Transverse colon (tissue), 4 donors: ENCODE data around the gene MLANA. TPM values are rescaled to one million over a fixed set of nuclear protein-coding genes. Genes with fewer than 3 reads are reported as not detected.

Experiments used
- DNase-seq: peaks from one replicate; pipeline ENCODE4 v3.0.0-alpha.2; 2019
- H3K27ac ChIP-seq, 4 donors: fragments of 200-600 bp; sonication (generic); 2 replicates each; pipeline ENCODE4 v1.5.1; 2016 to 2018; ENCODE audit warnings: inconsistent platforms in 4 of 4
- H3K27me3 ChIP-seq: fragments of 200-600 bp; sonication (generic); 2 replicates; pipeline ENCODE4 v1.5.1; 2017; ENCODE audit warnings: inconsistent platforms
- H3K36me3 ChIP-seq, 4 donors: fragments of 200-600 bp; sonication (generic); 2 replicates each; pipeline ENCODE4 v1.5.1; 2017 to 2019; ENCODE audit warnings: inconsistent platforms in 4 of 4
- H3K4me1 ChIP-seq, 4 donors: fragments of 200-600 bp; sonication (generic); 2 replicates each; pipeline ENCODE4 v1.5.1; 2017 to 2020; ENCODE audit warnings: inconsistent platforms in 4 of 4
- H3K4me3 ChIP-seq, 4 donors: fragments of 200-600 bp; sonication (generic); 1 replicate in 1 of 4; 2 replicates in 3 of 4; pipeline versions ENCODE4 v1.5.1 to v1.6.1; 2017 to 2019; ENCODE audit warnings: inconsistent platforms in 4 of 4
- H3K9me3 ChIP-seq, 2 donors: fragments of 200-600 bp; sonication (generic); 2 replicates each; pipeline ENCODE4 v1.5.1; 2017 to 2019; ENCODE audit warnings: inconsistent platforms in 2 of 2
- CTCF ChIP-seq, 5 experiments: fragments of 200-600 bp in 3 of 5; fragments of 450-650 bp in 2 of 5; sonication (generic) in 3 of 5; IDR thresholded peaks; 1 replicate in 2 of 5; 2 replicates in 3 of 5; pipeline ENCODE4 v1.5.1; 2016 to 2017; ENCODE audit warnings: antibody characterized with exemption in 5 of 5, inconsistent platforms in 3 of 5, mild to moderate bottlenecking in 2 of 5, moderate library complexity in 1 of 5
- EP300 ChIP-seq: sonication (generic); formaldehyde crosslinking; IDR thresholded peaks from one replicate; pipeline ENCODE4 v1.6.1; 2017; ENCODE audit warnings: antibody characterized with exemption, low read depth
- POLR2A ChIP-seq: fragments of 450-650 bp; IDR thresholded peaks from one replicate; pipeline ENCODE4 v1.6.1; 2016; ENCODE audit warnings: antibody characterized with exemption, mild to moderate bottlenecking, moderate library complexity
- POLR2AphosphoS5 ChIP-seq, 3 donors: sonication (generic); formaldehyde crosslinking; IDR thresholded peaks; one replicate each; pipeline ENCODE4 v1.6.1; 2016; ENCODE audit warnings: antibody characterized with exemption in 3 of 3
- WGBS, 2 donors: methylation state at CpG; one replicate each; pipeline ENCODE4 v1.1.5; 2018; ENCODE audit warnings: low coverage in 1 of 2; 5-methylcytosine and 5-hydroxymethylcytosine counted together
- in situ Hi-C, 4 donors: fragments of 200-750 bp; cut with MboI; loops; one replicate each; pipeline versions ENCODE4 v1.15.0 to v1.15.1; 2017; ENCODE audit warnings: low sequenced_read_pairs in 3 of 4, low pct_ligation_motif_present in 1 of 4, low pct_unique_long_range_greater_than_20kb in 1 of 4
- intact Hi-C: fragments of 100-400 bp; cut with DNase I; formaldehyde crosslinking; loops from one replicate; pipeline ENCODE4 v1.15.1; 2023; ENCODE audit warnings: low total_unique reads
- total RNA-seq, 4 donors: library from RNA; depleted of rRNA; stranded (reverse); fragments of >200 nt; gene quantifications; one replicate each; pipeline ENCODE4 v1.1.0, GENCODE V29; 2016

The MLANA gene
- total RNA-seq, 4 donors from 2014 or later = not detected

- H3K4me1 ChIP-seq = peaks cover 0 to 5% (median 2%) of the 10 kb centered on the region in 4 donors
- intact Hi-C loops = no loop called here
- no peak for TF ChIP-seq POLR2AphosphoS5 (IDR thresholded peaks at IDR 0.05)
- TF ChIP-seq CTCF (IDR thresholded peaks at IDR 0.05) = no peak
- no peak for TF ChIP-seq POLR2A
- no peak for TF ChIP-seq EP300
- WGBS, 2 donors = 58 to 68% methylated on average over 8 to 9 of the region's 9 CpGs
- H3K4me3 ChIP-seq = no peak overlapping the region
- in situ Hi-C loops = no loop called here
- H3K36me3 ChIP-seq = peaks cover 0 to 5% (median 4%) of the 10 kb centered on the region in 4 donors
- H3K9me3 ChIP-seq = no peaks in the 10 kb centered on the region
- no peaks in the 10 kb centered on the region for H3K27me3 ChIP-seq
- H3K27ac ChIP-seq = no peak overlapping the region
- no peak for DNase-seq
Observed at GRCh38 chr9:5953743-5954707, 63.3 kb downstream of the MLANA start.

- Histone ChIP-seq H3K4me3 (no peak overlapping the region), H3K36me3 (peaks cover 0 to 5% (median 4%) of the 10 kb centered on the region in 4 donors), H3K27ac (no peak overlapping the region), H3K4me1 (no peaks in the 10 kb centered on the region), H3K9me3 (no peaks in the 10 kb centered on the region), H3K27me3 (no peaks in the 10 kb centered on the region)
- intact Hi-C loops = no loop called here
- no peak for DNase-seq
- in situ Hi-C loops = no loop called here
- 96 to 100% methylated on average over 1 of the region's 1 CpG for WGBS, 2 donors
- TF ChIP-seq POLR2A = no peak
- TF ChIP-seq POLR2AphosphoS5 (IDR thresholded peaks at IDR 0.05) = no peak
Observed at GRCh38 chr9:5957166-5957565, 66.5 kb downstream of the MLANA start.

GRCh38 chr9:5958273-5958672, 67.6 kb downstream of the MLANA start:
- no peaks in the 10 kb centered on the region for H3K4me1 ChIP-seq
- DNase-seq = no peak
- TF ChIP-seq CTCF (IDR thresholded peaks at IDR 0.05) = no peak
- TF ChIP-seq EP300 = no peak
- no peak for TF ChIP-seq POLR2AphosphoS5 (IDR thresholded peaks at IDR 0.05)
- TF ChIP-seq POLR2A = no peak
- in situ Hi-C loops (no loop called here), intact Hi-C loops (no loop called here)
- H3K27me3 ChIP-seq = no peaks in the 10 kb centered on the region
- H3K4me3 ChIP-seq = no peak overlapping the region
- no peaks in the 10 kb centered on the region for H3K9me3 ChIP-seq
- no peak overlapping the region for H3K27ac ChIP-seq
- 90 to 95% methylated on average over 4 to 6 of the region's 6 CpGs for WGBS, 2 donors
- H3K36me3 ChIP-seq = peaks cover 0 to 5% (median 2%) of the 10 kb centered on the region in 4 donors

Other genes with a start within 250 kb of the MLANA start
- 10 to 100 TPM; 33.3 to 46.2 (median 34.8) TPM for gene ERMP1, start 57.8 kb upstream of the MLANA start, total RNA-seq
- gene RANBP6, start 124.7 kb downstream of the MLANA start, total RNA-seq = 10 to 100 TPM in 1 of 4 donors, 1 to 10 TPM in 3; 8.6 to 19.8 (median 8.9) TPM